Chondrocyte (in vitro differentiated cells): ENCODE results near the gene LDB2. TPM values are rescaled to one million over a fixed set of nuclear protein-coding genes. Genes with fewer than 3 reads are reported as not detected.
"Not testable (repeated sequence)": the region's sequence is repeated elsewhere in the genome, so short reads cannot be mapped to it uniquely, and the experiment has no call there.

Experiments used
- DNase-seq: peaks from one replicate; pipeline ENCODE4 v3.0.0; 2021; ENCODE audit warnings: mixed read lengths, low spot score
- H3K27ac Mint-ChIP-seq: one replicate; pipeline ENCODE4 v1.8.0; 2021; ENCODE audit warnings: mild to moderate bottlenecking, moderate library complexity, mixed read lengths; ENCODE audit not compliant: unreplicated experiment
- H3K27me3 Mint-ChIP-seq: 2 replicates; pipeline ENCODE4 v1.8.0; 2021; ENCODE audit warnings: low read depth, mixed read lengths
- H3K36me3 Mint-ChIP-seq: 2 replicates; pipeline ENCODE4 v1.8.0; 2021; ENCODE audit warnings: low read depth, mixed read lengths
- H3K4me1 Mint-ChIP-seq: 2 replicates; pipeline ENCODE4 v1.8.0; 2021; ENCODE audit warnings: low read depth, mild to moderate bottlenecking, mixed read lengths
- H3K4me3 Mint-ChIP-seq: one replicate; pipeline ENCODE4 v1.8.0; 2021; ENCODE audit warnings: mild to moderate bottlenecking, moderate library complexity, mixed read lengths; ENCODE audit not compliant: unreplicated experiment
- H3K9me3 Mint-ChIP-seq: 2 replicates; pipeline ENCODE4 v1.8.0; 2021; ENCODE audit warnings: low read depth, mixed read lengths
- total RNA-seq: library from RNA; stranded (reverse); gene quantifications from 3 replicates; pipeline ENCODE4 v1.2.1, GENCODE V29; 2021
- TF ChIP-seq, protein P1 (sequence below): fragments of 200-600 bp; sonication (generic); IDR thresholded peaks from 2 replicates; pipeline ENCODE4 v1.5.0; 2021; ENCODE audit warnings: antibody characterized with exemption, mild to moderate bottlenecking, moderate library complexity

Gene LDB2
- total RNA-seq, 1 donor from 2014 or later: 2.0 TPM

DNA sequence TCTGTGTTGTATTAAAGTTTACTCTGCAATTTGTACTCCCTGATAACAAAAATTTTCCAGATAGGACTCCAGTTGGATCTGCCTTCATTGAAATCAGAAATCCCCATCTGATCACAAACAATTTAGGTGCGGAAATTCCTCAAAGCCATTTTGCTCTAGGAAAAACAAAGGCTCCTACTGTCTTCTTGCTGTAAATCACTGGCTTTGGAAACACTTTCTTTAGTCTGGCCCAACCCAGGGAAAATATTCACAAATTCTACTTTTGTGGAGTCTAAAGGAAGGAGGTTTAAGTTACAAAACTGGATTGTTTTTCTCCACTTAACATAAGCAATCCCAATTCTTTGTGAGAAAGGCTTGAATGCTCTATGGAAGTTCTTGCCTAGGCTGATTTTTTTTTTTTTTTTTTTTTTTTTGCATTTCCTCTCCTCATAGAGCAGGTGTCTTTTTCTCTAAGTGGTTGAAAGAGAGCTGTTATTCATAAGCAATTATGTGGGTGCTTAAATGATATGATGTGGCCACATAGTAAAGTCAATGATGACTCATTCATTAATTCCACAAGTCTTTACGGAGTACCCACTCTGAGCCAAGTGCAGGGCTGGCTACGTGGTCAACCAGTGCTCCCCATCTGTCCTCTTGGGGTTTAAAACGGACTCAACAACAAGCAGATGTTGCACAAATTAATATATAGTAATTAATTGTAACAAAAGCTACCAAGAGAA, 261.4 kb downstream of the LDB2 start:
- no peak for DNase-seq
- Mint-ChIP-seq H3K9me3 (peaks cover 11% of the 10 kb centered on the region), H3K36me3 (no peaks in the 10 kb centered on the region), H3K4me3 (no peak overlapping the region), H3K27ac (no peak overlapping the region), H3K27me3 (no peaks in the 10 kb centered on the region), H3K4me1 (no peaks in the 10 kb centered on the region)
- TF ChIP-seq, protein P1, sequence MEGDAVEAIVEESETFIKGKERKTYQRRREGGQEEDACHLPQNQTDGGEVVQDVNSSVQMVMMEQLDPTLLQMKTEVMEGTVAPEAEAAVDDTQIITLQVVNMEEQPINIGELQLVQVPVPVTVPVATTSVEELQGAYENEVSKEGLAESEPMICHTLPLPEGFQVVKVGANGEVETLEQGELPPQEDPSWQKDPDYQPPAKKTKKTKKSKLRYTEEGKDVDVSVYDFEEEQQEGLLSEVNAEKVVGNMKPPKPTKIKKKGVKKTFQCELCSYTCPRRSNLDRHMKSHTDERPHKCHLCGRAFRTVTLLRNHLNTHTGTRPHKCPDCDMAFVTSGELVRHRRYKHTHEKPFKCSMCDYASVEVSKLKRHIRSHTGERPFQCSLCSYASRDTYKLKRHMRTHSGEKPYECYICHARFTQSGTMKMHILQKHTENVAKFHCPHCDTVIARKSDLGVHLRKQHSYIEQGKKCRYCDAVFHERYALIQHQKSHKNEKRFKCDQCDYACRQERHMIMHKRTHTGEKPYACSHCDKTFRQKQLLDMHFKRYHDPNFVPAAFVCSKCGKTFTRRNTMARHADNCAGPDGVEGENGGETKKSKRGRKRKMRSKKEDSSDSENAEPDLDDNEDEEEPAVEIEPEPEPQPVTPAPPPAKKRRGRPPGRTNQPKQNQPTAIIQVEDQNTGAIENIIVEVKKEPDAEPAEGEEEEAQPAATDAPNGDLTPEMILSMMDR: no peak

GRCh38 chr4:16636304-16636703, 262.1 kb downstream of the LDB2 start:
- TF ChIP-seq, protein P1: no peak
- H3K4me3 Mint-ChIP-seq: no peak overlapping the region
- H3K36me3 Mint-ChIP-seq: no peaks in the 10 kb centered on the region
- H3K27ac Mint-ChIP-seq: no peak overlapping the region
- no peaks in the 10 kb centered on the region for H3K4me1 Mint-ChIP-seq
- no peak for DNase-seq
- H3K27me3 Mint-ChIP-seq: no peaks in the 10 kb centered on the region
- peaks cover 12% of the 10 kb centered on the region for H3K9me3 Mint-ChIP-seq

- H3K4me3 Mint-ChIP-seq, DNase-seq, H3K27ac Mint-ChIP-seq, H3K27me3 Mint-ChIP-seq, H3K36me3 Mint-ChIP-seq: not testable (repeated sequence)
- H3K9me3 Mint-ChIP-seq: peaks cover 17% of the 10 kb centered on the region
- H3K4me1 Mint-ChIP-seq: peaks cover 19% of the 10 kb centered on the region
Measured at GRCh38 chr4:16629274-16629673, 269.2 kb downstream of the LDB2 start.

GRCh38 chr4:16628835-16629234, 269.6 kb downstream of the LDB2 start:
- H3K27ac Mint-ChIP-seq, H3K36me3 Mint-ChIP-seq, DNase-seq, H3K4me3 Mint-ChIP-seq, H3K27me3 Mint-ChIP-seq: not testable (repeated sequence)
- peaks cover 15% of the 10 kb centered on the region for H3K9me3 Mint-ChIP-seq
- peaks cover 19% of the 10 kb centered on the region for H3K4me1 Mint-ChIP-seq

- Mint-ChIP-seq H3K4me3 (no peak overlapping the region), H3K36me3 (peaks cover 2% of the 10 kb centered on the region), H3K4me1 (peaks cover 19% of the 10 kb centered on the region), H3K27me3 (no peaks in the 10 kb centered on the region), H3K27ac (no peak overlapping the region), H3K9me3 (peaks cover 9% of the 10 kb centered on the region)
- DNase-seq: no peak
- TF ChIP-seq, protein P1: no peak
Measured at GRCh38 chr4:16627999-16628398, 270.4 kb downstream of the LDB2 start.

- Mint-ChIP-seq H3K4me1 (peaks cover 19% of the 10 kb centered on the region), H3K4me3 (no peak overlapping the region), H3K27me3 (no peaks in the 10 kb centered on the region), H3K27ac (no peak overlapping the region), H3K36me3 (peaks cover 2% of the 10 kb centered on the region), H3K9me3 (peaks cover 5% of the 10 kb centered on the region)
- no peak for DNase-seq
- TF ChIP-seq, protein P1: no peak
Measured at GRCh38 chr4:16626945-16627344, 271.5 kb downstream of the LDB2 start.
